Neuronal stem cell (in vitro differentiated cells): ENCODE results near the gene LRRC32.

Experiments
- DNase-seq: peaks from one replicate; pipeline ENCODE4 v3.0.0-alpha.2; 2013; ENCODE audit warnings: low spot score
- H2AFZ ChIP-seq: one replicate; pipeline ENCODE4 v1.6.1; 2013; ENCODE audit warnings: mild to moderate bottlenecking, low read length, inconsistent platforms
- H2AK5ac ChIP-seq: 2 replicates; pipeline ENCODE4 v1.6.1; 2013; ENCODE audit warnings: low read depth, mild to moderate bottlenecking, inconsistent platforms, low read length, moderate library complexity, mixed read lengths
- H2BK120ac ChIP-seq: 2 replicates; pipeline ENCODE4 v1.6.1; 2013; ENCODE audit warnings: low read depth, mild to moderate bottlenecking, inconsistent platforms, low read length, moderate library complexity, mixed read lengths
- H2BK12ac ChIP-seq: one replicate; pipeline ENCODE4 v1.6.1; 2013; ENCODE audit warnings: low read length, inconsistent platforms
- H2BK15ac ChIP-seq: 2 replicates; pipeline ENCODE4 v1.6.1; 2013; ENCODE audit warnings: mild to moderate bottlenecking, low read length, inconsistent platforms, mixed read lengths
- H2BK5ac ChIP-seq: one replicate; pipeline ENCODE4 v1.6.1; 2013; ENCODE audit warnings: inconsistent platforms, mild to moderate bottlenecking, low read length, moderate library complexity
- H3K14ac ChIP-seq: one replicate; pipeline ENCODE4 v1.6.1; 2013; ENCODE audit warnings: low read length, inconsistent platforms
- H3K18ac ChIP-seq: 2 replicates; pipeline ENCODE4 v1.6.1; 2013; ENCODE audit warnings: low read length, inconsistent platforms
- H3K23ac ChIP-seq: 2 replicates; pipeline ENCODE4 v1.6.1; 2013; ENCODE audit warnings: low read depth, mild to moderate bottlenecking, mixed read lengths, low read length, inconsistent platforms; ENCODE audit not compliant: poor library complexity
- H3K27ac ChIP-seq: replicated peaks from 3 replicates; pipeline ENCODE4 v1.5.1; 2013; ENCODE audit warnings: low read length, inconsistent platforms
- H3K27me3 ChIP-seq, 3 experiments: 2 replicates each; pipeline ENCODE4 v1.6.1; 2013; ENCODE audit warnings: low read length in 3 of 3, mild to moderate bottlenecking in 2 of 3, inconsistent platforms in 1 of 3, low read depth in 1 of 3, mixed read lengths in 1 of 3, moderate library complexity in 1 of 3; ENCODE audit not compliant: control insufficient read depth in 3 of 3, insufficient read depth in 3 of 3
- H3K36me3 ChIP-seq, 2 donors: replicated peaks in 1 of 2; 2 replicates each; pipeline ENCODE4 v1.6.1; 2013; ENCODE audit warnings: low read length in 2 of 2; ENCODE audit not compliant: control insufficient read depth in 2 of 2, insufficient read depth in 2 of 2
- H3K4ac ChIP-seq: 2 replicates; pipeline ENCODE4 v1.6.1; 2013; ENCODE audit warnings: inconsistent platforms, mild to moderate bottlenecking, low read length, moderate library complexity
- H3K4me1 ChIP-seq, 2 donors: 1 replicate in 1 of 2; 2 replicates in 1 of 2; pipeline ENCODE4 v1.6.1; 2013; ENCODE audit warnings: low read length in 2 of 2, low read depth in 1 of 2; ENCODE audit not compliant: control insufficient read depth in 2 of 2, insufficient read depth in 1 of 2
- H3K4me2 ChIP-seq: one replicate; pipeline ENCODE4 v1.6.1; 2013; ENCODE audit warnings: mild to moderate bottlenecking, low read length, inconsistent platforms; ENCODE audit not compliant: insufficient read depth, poor library complexity, severe bottlenecking
- H3K4me3 ChIP-seq, 2 donors: 2 replicates each; pipeline ENCODE4 v1.5.1; 2013; ENCODE audit warnings: low read length in 2 of 2, mild to moderate bottlenecking in 2 of 2, inconsistent platforms in 1 of 2, moderate library complexity in 1 of 2
- H3K79me1 ChIP-seq: one replicate; pipeline ENCODE4 v1.6.1; 2013; ENCODE audit warnings: low read depth, mild to moderate bottlenecking, inconsistent platforms, low read length, moderate library complexity
- H3K9ac ChIP-seq: one replicate; pipeline ENCODE4 v1.6.1; 2013; ENCODE audit warnings: mild to moderate bottlenecking, low read depth, low read length, inconsistent platforms; ENCODE audit not compliant: poor library complexity
- H3K9me3 ChIP-seq, 2 donors: replicated peaks in 1 of 2; 2 replicates each; pipeline versions ENCODE3 to v1.6.1; 2013; ENCODE audit warnings: low read length in 2 of 2, mild to moderate bottlenecking in 2 of 2, inconsistent platforms in 1 of 2, low read depth in 1 of 2, mixed read lengths in 1 of 2, moderate library complexity in 1 of 2; ENCODE audit not compliant: control insufficient read depth in 2 of 2, insufficient read depth in 1 of 2
- H4K8ac ChIP-seq: one replicate; pipeline ENCODE4 v1.6.1; 2013; ENCODE audit warnings: low read depth, mild to moderate bottlenecking, inconsistent platforms, low read length, moderate library complexity
- H4K91ac ChIP-seq: one replicate; pipeline ENCODE4 v1.6.1; 2013; ENCODE audit warnings: low read length, low read depth, mild to moderate bottlenecking, inconsistent platforms; ENCODE audit not compliant: poor library complexity
- WGBS, 2 donors: extraction: QIAGEN DNeasy Blood & Tissue Kit; methylation state at CpG; one replicate each; pipeline ENCODE4 v1.1.7; 2013; ENCODE audit warnings: missing lambda C conversion rate in 2 of 2, mixed read lengths in 1 of 2; ENCODE audit not compliant: insufficient read length in 2 of 2, insufficient replicate concordance in 1 of 2; ENCODE audit errors: extremely low coverage in 2 of 2; 5-methylcytosine and 5-hydroxymethylcytosine counted together

The LRRC32 gene

DNA sequence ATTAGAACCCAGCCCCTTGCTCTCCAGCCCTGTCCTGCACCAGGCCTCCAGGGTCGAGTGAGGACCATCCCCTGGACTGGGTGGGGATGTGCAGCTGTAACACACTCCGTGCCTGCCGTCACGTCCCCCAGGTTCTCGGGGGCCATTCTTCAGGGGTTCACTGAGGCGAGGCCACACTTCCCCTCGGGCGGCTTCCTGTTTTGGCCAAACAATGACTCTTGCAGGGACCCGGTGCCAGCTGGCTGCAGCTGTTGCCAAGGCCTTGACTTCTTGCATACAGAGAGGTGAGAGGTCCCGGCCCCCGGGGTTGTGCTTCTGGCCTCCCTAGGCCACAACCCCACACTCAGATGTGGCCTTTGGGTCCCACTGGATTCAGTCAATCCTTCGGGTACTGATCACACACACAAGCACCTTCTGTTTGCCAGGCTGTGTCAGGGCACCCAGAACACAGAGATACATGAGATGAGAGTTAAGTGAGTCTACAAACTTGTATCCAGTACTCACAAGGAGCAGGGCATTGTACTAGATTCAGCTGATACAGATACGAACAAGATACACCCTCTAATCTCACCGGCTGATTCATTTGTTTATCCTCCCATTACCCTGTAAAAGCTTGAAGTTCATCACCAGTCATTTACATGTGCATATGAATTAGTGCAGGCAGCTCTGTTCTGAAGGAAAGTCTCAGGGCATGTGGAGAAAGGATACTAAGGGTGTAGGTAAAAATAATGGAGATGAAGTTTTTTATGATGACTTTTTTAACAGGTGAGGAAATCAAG is 32.9 kb downstream of the LRRC32 start:
- Histone ChIP-seq H4K91ac (no peak overlapping the region), H3K9ac (no peak overlapping the region), H2AFZ (no peak overlapping the region), H3K9me3 (no peaks in the 10 kb centered on the region), H4K8ac (no peak overlapping the region), H3K4me1 (peaks cover 0 to 2% of the 10 kb centered on the region in 2 donors), H3K18ac (no peak overlapping the region), H3K14ac (no peak overlapping the region), H3K36me3 (no peaks in the 10 kb centered on the region), H3K23ac (no peak overlapping the region), H2BK5ac (no peak overlapping the region), H3K27me3 (peaks cover 0 to 20% (median 0%) of the 10 kb centered on the region in 3 experiments), H2BK12ac (no peak overlapping the region), H2BK15ac (no peak overlapping the region), H3K79me1 (no peaks in the 10 kb centered on the region), H2BK120ac (no peak overlapping the region), H3K4me3 (no peak overlapping the region), H3K27ac (no peak overlapping the region), H3K4ac (no peak overlapping the region), H3K4me2 (no peak overlapping the region), H2AK5ac (no peak overlapping the region)
- no peak for DNase-seq
- WGBS, 2 donors, result no CpG with 5 or more reads among the region's 14 CpGs

DNA sequence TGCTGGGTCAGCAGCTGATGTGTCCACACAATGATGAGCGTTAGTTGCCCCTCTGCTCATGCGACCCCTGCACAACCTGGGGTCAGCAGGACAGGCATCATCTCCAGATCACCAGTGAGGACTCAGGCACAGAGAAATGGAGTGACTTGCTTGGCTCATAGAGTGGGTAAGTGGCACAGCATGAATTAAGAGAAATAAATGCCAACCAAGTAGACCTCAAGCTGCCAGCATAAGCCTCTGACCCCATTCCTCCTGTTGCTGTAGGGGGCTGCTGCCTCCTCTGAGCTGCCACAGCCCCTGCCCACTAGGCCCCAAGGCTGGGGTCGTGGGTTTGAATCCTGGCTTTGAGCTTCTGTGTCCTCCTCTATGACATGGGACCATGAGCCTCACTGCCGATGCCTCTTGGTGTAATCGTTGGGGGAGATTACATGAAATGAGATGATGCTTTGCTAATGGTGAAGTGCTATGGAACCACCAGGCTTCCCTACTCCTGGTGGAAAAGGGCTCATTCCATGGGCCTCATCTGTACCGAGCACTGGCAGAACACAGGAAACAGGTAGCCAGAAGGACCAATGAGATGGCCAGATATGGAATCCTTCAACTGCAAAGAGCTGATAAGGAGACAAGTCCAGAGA is 33.6 kb downstream of the LRRC32 start:
- peaks cover 0 to 20% (median 0%) of the 10 kb centered on the region in 3 experiments for H3K27me3 ChIP-seq
- no peak for DNase-seq

DNA sequence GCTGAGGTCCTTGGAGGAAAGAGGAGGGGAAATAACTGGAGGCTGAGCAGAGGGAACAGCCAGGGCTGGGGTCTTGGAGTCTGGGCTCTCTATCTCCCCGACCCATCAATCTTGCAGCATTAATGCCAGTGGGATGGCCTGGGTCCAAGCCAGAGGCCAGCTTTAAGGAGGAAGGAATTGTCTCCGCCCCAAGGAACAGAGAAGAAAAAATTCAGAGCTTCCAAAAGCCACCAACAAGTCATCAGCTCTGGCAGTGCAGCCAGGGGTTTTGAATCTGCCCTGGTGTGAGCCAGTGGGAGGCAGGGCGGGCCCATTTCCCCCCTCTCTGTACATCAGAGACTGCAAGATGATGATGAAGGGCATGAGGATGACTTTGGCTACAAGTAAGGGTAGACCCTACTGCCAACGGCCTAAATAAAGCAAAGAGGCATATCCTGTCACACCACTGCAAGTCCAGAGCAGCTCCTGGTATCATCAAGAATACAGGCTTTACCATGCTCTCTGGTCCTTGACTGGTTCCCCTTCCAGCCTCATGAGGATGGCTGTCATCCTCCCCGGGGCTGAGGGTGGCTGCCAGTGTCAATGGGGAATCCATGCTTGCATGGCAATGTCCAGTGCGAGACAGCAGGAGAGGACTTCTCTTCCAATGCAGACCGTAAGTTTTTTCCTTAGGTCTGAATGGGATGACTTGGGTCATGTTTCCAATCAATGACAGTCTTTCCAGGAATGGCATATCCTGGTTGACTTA is 34.4 kb downstream of the LRRC32 start:
- H3K9me3 ChIP-seq, result no peaks in the 10 kb centered on the region
- no peak overlapping the region for H2BK12ac ChIP-seq
- H2AK5ac ChIP-seq, result no peak overlapping the region
- no peak for DNase-seq
- H4K8ac ChIP-seq, result no peak overlapping the region
- H3K9ac ChIP-seq, result no peak overlapping the region
- H3K27ac ChIP-seq, result no peak overlapping the region
- no peaks in the 10 kb centered on the region for H3K79me1 ChIP-seq
- H3K4me2 ChIP-seq, result no peak overlapping the region
- H3K4ac ChIP-seq, result no peak overlapping the region
- H4K91ac ChIP-seq, result no peak overlapping the region
- H3K4me3 ChIP-seq, result no peak overlapping the region
- H3K14ac ChIP-seq, result no peak overlapping the region
- no peak overlapping the region for H2BK5ac ChIP-seq
- WGBS, 2 donors, result no CpG with 5 or more reads among the region's 7 CpGs
- H3K27me3 ChIP-seq, result peaks cover 0 to 20% (median 0%) of the 10 kb centered on the region in 3 experiments
- H3K4me1 ChIP-seq, result peaks cover 0 to 2% of the 10 kb centered on the region in 2 donors
- no peak overlapping the region for H3K23ac ChIP-seq
- H3K18ac ChIP-seq, result no peak overlapping the region
- H3K36me3 ChIP-seq, result no peaks in the 10 kb centered on the region
- H2AFZ ChIP-seq, result no peak overlapping the region
- H2BK15ac ChIP-seq, result no peak overlapping the region
- no peak overlapping the region for H2BK120ac ChIP-seq

More for the DNA sequence above, 33.6 kb downstream of the LRRC32 start:
- Histone ChIP-seq H3K4me3 (no peak overlapping the region), H2BK12ac (no peak overlapping the region), H4K91ac (no peak overlapping the region), H3K79me1 (no peaks in the 10 kb centered on the region), H3K9me3 (no peaks in the 10 kb centered on the region), H3K9ac (no peak overlapping the region), H3K23ac (no peak overlapping the region), H3K4me1 (peaks cover 0 to 2% of the 10 kb centered on the region in 2 donors), H3K18ac (no peak overlapping the region), H2BK15ac (no peak overlapping the region), H3K14ac (no peak overlapping the region), H2AFZ (no peak overlapping the region), H3K4me2 (no peak overlapping the region), H4K8ac (no peak overlapping the region), H3K27ac (no peak overlapping the region), H2AK5ac (no peak overlapping the region), H3K36me3 (no peaks in the 10 kb centered on the region), H3K4ac (no peak overlapping the region), H2BK120ac (no peak overlapping the region), H2BK5ac (no peak overlapping the region)
- WGBS, 2 donors, result no CpG with 5 or more reads among the region's 6 CpGs

DNA sequence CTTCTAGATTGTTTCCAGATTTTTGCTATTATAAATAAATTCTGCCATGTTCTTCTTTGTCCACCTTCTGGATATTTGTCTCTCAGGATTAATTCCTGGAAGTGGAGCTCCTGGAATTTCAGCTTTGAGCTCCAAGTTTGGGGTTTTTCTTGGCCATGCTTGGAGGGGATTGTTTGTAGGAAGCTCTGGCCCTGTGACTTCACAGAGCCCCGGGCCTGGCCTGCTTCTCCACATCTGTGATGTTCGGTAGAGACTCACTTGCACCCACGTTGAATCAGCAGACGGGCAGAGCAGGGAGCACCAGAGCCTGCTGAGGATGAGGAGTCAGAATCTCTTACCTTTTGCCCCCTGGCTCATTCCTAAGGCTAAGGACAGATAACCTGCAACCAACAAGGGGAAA is 35.7 kb downstream of the LRRC32 start:
- Histone ChIP-seq H3K4ac (no peak overlapping the region), H3K4me2 (no peak overlapping the region), H3K4me3 (no peak overlapping the region), H3K36me3 (no peaks in the 10 kb centered on the region), H2BK15ac (no peak overlapping the region), H3K27me3 (peaks cover 0 to 20% (median 0%) of the 10 kb centered on the region in 3 experiments), H2AK5ac (no peak overlapping the region), H3K14ac (no peak overlapping the region), H2BK5ac (no peak overlapping the region), H3K27ac (no peak overlapping the region), H2BK120ac (no peak overlapping the region), H3K9me3 (no peaks in the 10 kb centered on the region), H4K8ac (no peak overlapping the region), H3K4me1 (no peaks in the 10 kb centered on the region), H4K91ac (no peak overlapping the region), H3K18ac (no peak overlapping the region), H3K79me1 (no peaks in the 10 kb centered on the region), H2AFZ (no peak overlapping the region), H2BK12ac (no peak overlapping the region), H3K9ac (peak overlapping the region; percentile 32), H3K23ac (no peak overlapping the region)
- no peak for DNase-seq
- WGBS, 2 donors, result no CpG with 5 or more reads among the region's 4 CpGs
